HepG2 (cell line): Measurements from ENCODE around the gene ZSWIM5. TPM values are rescaled to one million over a fixed set of nuclear protein-coding genes. Genes with fewer than 3 reads are reported as not detected.
A peak's percentile ranks its signal among the peaks of the same experiment; 100 is the strongest.

Source experiments
- CBX2 ChIP-seq, 2 experiments: fragments of 200-600 bp in 1 of 2; sonication (generic); formaldehyde crosslinking in 1 of 2; IDR thresholded peaks; 2 replicates each; pipeline versions ENCODE4 v1.7.0 to v1.8.1; 2018 to 2022; ENCODE audit warnings: low read depth in 2 of 2, low read length in 1 of 2, mild to moderate bottlenecking in 1 of 2, missing genetic modification reagents in 1 of 2
- FOXA3 ChIP-seq: IDR thresholded peaks from 2 replicates; pipeline ENCODE4 v1.6.1; 2016; ENCODE audit warnings: missing genetic modification reagents, missing compliant biosample characterization
- IRF9 ChIP-seq: sonication (generic); formaldehyde crosslinking; IDR thresholded peaks from 2 replicates; pipeline ENCODE4 v1.8.0; 2022; ENCODE audit warnings: missing genetic modification reagents, mild to moderate bottlenecking, borderline replicate concordance
- IRX3 ChIP-seq: sonication (generic); formaldehyde crosslinking; IDR thresholded peaks from 2 replicates; pipeline ENCODE4 v1.8.1; 2023; ENCODE audit warnings: mild to moderate bottlenecking, low read depth, missing genetic modification reagents, borderline replicate concordance
- KDM6A ChIP-seq: IDR thresholded peaks from 2 replicates; pipeline ENCODE4 v1.6.1; 2016; ENCODE audit warnings: low read depth
- PAXIP1 ChIP-seq: sonication (generic); formaldehyde crosslinking; conservative IDR thresholded peaks from 2 replicates; pipeline ENCODE4 v1.4.0; 2020; ENCODE audit warnings: mild to moderate bottlenecking, missing genetic modification reagents, moderate library complexity
- PPARG ChIP-seq: conservative IDR thresholded peaks from 2 replicates; pipeline ENCODE4 v1.6.1; 2016; ENCODE audit warnings: missing biosample characterization, missing genetic modification reagents
- RXRB ChIP-seq: IDR thresholded peaks from 2 replicates; pipeline ENCODE4 v1.6.1; 2016; ENCODE audit warnings: borderline replicate concordance, missing genetic modification reagents, missing compliant biosample characterization
- SALL1 ChIP-seq: sonication (generic); formaldehyde crosslinking; IDR thresholded peaks from 2 replicates; pipeline ENCODE4 v1.8.0; 2022; ENCODE audit warnings: mild to moderate bottlenecking, missing genetic modification reagents
- SAP130 ChIP-seq: IDR thresholded peaks from 2 replicates; pipeline ENCODE4 v1.6.1; 2016; ENCODE audit warnings: low read depth
- SOX13 ChIP-seq, 3 experiments: fragments of 450-650 bp in 1 of 3; sonication (generic) in 1 of 3; formaldehyde crosslinking in 1 of 3; IDR thresholded peaks in 2 of 3; conservative IDR thresholded peaks in 1 of 3; 2 replicates each; pipeline versions ENCODE4 v1.5.0 to v1.6.1; 2016 to 2020; ENCODE audit warnings: antibody characterized with exemption in 1 of 3, mild to moderate bottlenecking in 1 of 3, missing compliant biosample characterization in 1 of 3, missing genetic modification reagents in 1 of 3, moderate library complexity in 1 of 3
- ZNF275 ChIP-seq: sonication (generic); formaldehyde crosslinking; IDR thresholded peaks from 2 replicates; pipeline ENCODE4 v1.8.0; 2022; ENCODE audit warnings: missing genetic modification reagents, mild to moderate bottlenecking, inconsistent platforms, borderline replicate concordance
- ZNF543 ChIP-seq: sonication (generic); formaldehyde crosslinking; IDR thresholded peaks from 2 replicates; pipeline ENCODE4 v1.4.0; 2020; ENCODE audit warnings: mild to moderate bottlenecking, missing genetic modification reagents
- polyA plus RNA-seq, 8 experiments: library from polyadenylated mRNA; depleted of rRNA in 3 of 8; stranded (reverse) in 7 of 8; unstranded in 1 of 8; fragments of >200 nt; fragmentation: Illumina TruSeq in 4 of 8; extraction: Trizol in 4 of 8; gene quantifications; 2 replicates each; pipeline versions ENCODE4 v1.2.1 to v1.2.3, GENCODE V29; 2011 to 2016; ENCODE audit warnings: low read depth in 4 of 8, missing spikeins in 1 of 8, mixed read lengths in 1 of 8; ENCODE audit not compliant: insufficient read depth in 1 of 8
- total RNA-seq, 5 experiments: library from RNA; depleted of rRNA; stranded (reverse); fragments of >200 nt; fragmentation: Illumina TruSeq; extraction: Trizol; gene quantifications; 2 replicates each; pipeline ENCODE4 v1.2.3, GENCODE V29; 2016; ENCODE audit warnings: low read depth in 1 of 5

The ZSWIM5 gene
- total and polyA plus RNA-seq, 2 of the 13 experiments (the other 11 are each of a cell fraction or from before 2014, with no cell fraction given): 11.0 to 20.6 TPM

- peak; percentile 43; the same call in 1 of the 2 replicates for TF ChIP-seq PAXIP1 (CRISPR knock-in tag)
- TF ChIP-seq IRX3 (CRISPR knock-in tag): no peak
- TF ChIP-seq SALL1 (CRISPR knock-in tag): peak; percentile 18; the same call in 1 of the 2 replicates
- TF ChIP-seq PPARG (CRISPR knock-in tag): peak; percentile 46; the same call in 1 of the 2 replicates
- peak; percentile 27; the same call in 1 of the 2 replicates for TF ChIP-seq SAP130
- TF ChIP-seq SOX13 (IDR thresholded peaks at IDR 0.05): no peak
- peak in 1 of 2 experiments; percentile 32; a peak in 1 of 4 replicates for TF ChIP-seq SOX13 (CRISPR knock-in tag; conservative IDR thresholded peaks at IDR 0.05 in 1 of 2, IDR thresholded peaks at IDR 0.05 in 1 of 2)
- peak; percentile 21; the same call in 1 of the 2 replicates for TF ChIP-seq FOXA3 (CRISPR knock-in tag)
- peak; percentile 22; the same call in 1 of the 2 replicates for TF ChIP-seq RXRB
- no peak for TF ChIP-seq IRF9
- no peak for TF ChIP-seq ZNF543 (CRISPR knock-in tag)
- TF ChIP-seq KDM6A (CRISPR knock-in tag): no peak
- no peak for TF ChIP-seq CBX2 (IDR thresholded peaks at IDR 0.05; ENCODE audit: low read depth, low read length)
- no peak for TF ChIP-seq CBX2 (CRISPR knock-in tag; IDR thresholded peaks at IDR 0.05; ENCODE audit: low read depth)
- no peak for TF ChIP-seq ZNF275 (CRISPR knock-in tag)
These were observed 102.9 kb downstream of the ZSWIM5 start (continued) for GRCh38 chr1:45103534-45103933.
